Measurements from ENCODE around the gene POM121L2. TPM values are rescaled to one million over a fixed set of nuclear protein-coding genes. Genes with fewer than 3 reads are reported as not detected.

Gene POM121L2
- total and polyA plus RNA-seq, 11 donors, result not detected

GRCh38 chr6:27281569-27281968, 30.5 kb downstream of the POM121L2 start:
- Histone ChIP-seq H3K4me3 (no peak overlapping the region), H3K27me3 (peaks cover 37 to 100% (median 93%) of the 10 kb centered on the region in 9 donors), H3K36me3 (no peaks in the 10 kb centered on the region), H3K4me1 (no peaks in the 10 kb centered on the region), H3K27ac (no peak overlapping the region), H3K9me3 (peaks cover 0 to 14% (median 0%) of the 10 kb centered on the region in 12 donors)
- ATAC-seq (no peak), DNase-seq (no peak)
- TF ChIP-seq POLR2A (IDR thresholded peaks at IDR 0.05) (no peak), CTCF (IDR thresholded peaks at IDR 0.05) (no peak)
- intact Hi-C loops (cut with DNase I), result no loop called here
- WGBS, 4 donors, result 23 to 54% (median 42%) methylated on average over 1 of the region's 1 CpG

GRCh38 chr6:27281105-27281539, 31.0 kb downstream of the POM121L2 start:
- Histone ChIP-seq H3K9me3 (peaks cover 0 to 17% (median 0%) of the 10 kb centered on the region in 12 donors), H3K27me3 (peaks cover 40 to 100% (median 93%) of the 10 kb centered on the region in 9 donors), H3K27ac (no peak overlapping the region), H3K4me1 (no peaks in the 10 kb centered on the region), H3K4me3 (no peak overlapping the region), H3K36me3 (no peaks in the 10 kb centered on the region)
- no peak for TF ChIP-seq POLR2A (IDR thresholded peaks at IDR 0.05)
- TF ChIP-seq CTCF (IDR thresholded peaks at IDR 0.05), result no peak
- DNase-seq (no peak), ATAC-seq (no peak)
- intact Hi-C loops (cut with DNase I), result no loop called here
- WGBS, 4 donors, result 6 to 10% (median 8%) methylated on average over 13 of the region's 13 CpGs

GRCh38 chr6:27280540-27281000, 31.5 kb downstream of the POM121L2 start:
- TF ChIP-seq CTCF (IDR thresholded peaks at IDR 0.05) (no peak), POLR2A (IDR thresholded peaks at IDR 0.05) (no peak)
- Histone ChIP-seq H3K27me3 (peaks cover 36 to 100% (median 93%) of the 10 kb centered on the region in 9 donors), H3K27ac (no peak overlapping the region), H3K4me3 (no peak overlapping the region), H3K4me1 (no peaks in the 10 kb centered on the region), H3K9me3 (peaks cover 0 to 17% (median 0%) of the 10 kb centered on the region in 12 donors), H3K36me3 (no peaks in the 10 kb centered on the region)
- ATAC-seq (no peak), DNase-seq (no peak)
- 2 to 5% (median 4%) methylated on average over 9 of the region's 9 CpGs for WGBS, 4 donors
- intact Hi-C loops (cut with DNase I), result no loop called here

GRCh38 chr6:27280064-27280539, 32.0 kb downstream of the POM121L2 start:
- Histone ChIP-seq H3K4me1 (no peaks in the 10 kb centered on the region), H3K36me3 (no peaks in the 10 kb centered on the region), H3K27ac (no peak overlapping the region), H3K27me3 (peaks cover 34 to 100% (median 93%) of the 10 kb centered on the region in 9 donors), H3K4me3 (no peak overlapping the region), H3K9me3 (peaks cover 0 to 17% (median 0%) of the 10 kb centered on the region in 12 donors)
- 1 to 6% (median 2%) methylated on average over 17 of the region's 17 CpGs for WGBS, 4 donors
- no peak for DNase-seq
- intact Hi-C loops (cut with DNase I), result no loop called here
- no peak for ATAC-seq
- no peak for TF ChIP-seq POLR2A (IDR thresholded peaks at IDR 0.05)
- no peak for TF ChIP-seq CTCF (IDR thresholded peaks at IDR 0.05)

Data from heart left ventricle (tissue), 16 donors.